Duodenal mucosa (tissue), 2 donors: ENCODE data around the gene TPGS2.

ENCODE experiments used
- H3K27ac ChIP-seq: one replicate; pipeline ENCODE4 v1.7.0; 2013; ENCODE audit warnings: low read depth, low read length
- H3K27me3 ChIP-seq, 2 donors: one replicate each; pipeline ENCODE4 v1.7.0; 2013; ENCODE audit warnings: low read length in 2 of 2, control low read depth in 1 of 2; ENCODE audit not compliant: insufficient read depth in 2 of 2, control insufficient read depth in 1 of 2
- H3K36me3 ChIP-seq, 2 donors: one replicate each; pipeline ENCODE4 v1.7.0; 2013; ENCODE audit warnings: low read length in 2 of 2, control low read depth in 1 of 2; ENCODE audit not compliant: insufficient read depth in 2 of 2, control insufficient read depth in 1 of 2
- H3K4me1 ChIP-seq, 2 donors: one replicate each; pipeline ENCODE4 v1.7.0; 2013; ENCODE audit warnings: low read length in 2 of 2, control low read depth in 1 of 2; ENCODE audit not compliant: insufficient read depth in 2 of 2, control insufficient read depth in 1 of 2
- H3K4me3 ChIP-seq, 2 donors: one replicate each; pipeline ENCODE4 v1.7.0; 2013; ENCODE audit warnings: low read length in 2 of 2, low read depth in 1 of 2
- H3K9ac ChIP-seq, 2 donors: one replicate each; pipeline ENCODE4 v1.7.0; 2013; ENCODE audit warnings: low read length in 2 of 2, low read depth in 1 of 2
- H3K9me3 ChIP-seq, 2 donors: one replicate each; pipeline ENCODE4 v1.7.0; 2013; ENCODE audit warnings: low read length in 2 of 2, control low read depth in 1 of 2; ENCODE audit not compliant: control insufficient read depth in 1 of 2

Gene TPGS2

DNA sequence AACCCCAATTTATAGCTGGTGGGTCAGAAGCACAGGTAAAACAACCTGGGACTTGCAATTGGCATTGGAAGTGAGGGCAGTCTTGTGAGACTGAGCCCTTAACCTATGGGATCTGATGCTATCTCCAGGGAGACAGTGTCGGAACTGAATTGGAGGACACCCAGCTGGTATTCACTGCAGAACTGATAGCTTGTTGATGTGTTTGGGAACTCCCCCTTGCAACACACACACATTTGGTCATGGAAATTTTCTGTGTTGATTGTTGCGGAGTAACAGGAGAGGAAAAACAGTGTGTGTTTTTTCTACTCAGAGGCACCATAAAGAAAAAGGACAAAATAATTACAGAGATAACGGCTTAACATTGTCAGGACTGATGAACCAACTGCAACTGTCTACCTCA, 16.1 kb downstream of the TPGS2 start:
- no peaks in the 10 kb centered on the region for H3K27me3 ChIP-seq
- no peak overlapping the region for H3K27ac ChIP-seq
- no peaks in the 10 kb centered on the region for H3K9me3 ChIP-seq
- H3K36me3 ChIP-seq, result peaks cover 4 to 34% of the 10 kb centered on the region in 2 donors
- no peak overlapping the region for H3K9ac ChIP-seq
- H3K4me1 ChIP-seq, result no peaks in the 10 kb centered on the region
- H3K4me3 ChIP-seq, result no peak overlapping the region

DNA sequence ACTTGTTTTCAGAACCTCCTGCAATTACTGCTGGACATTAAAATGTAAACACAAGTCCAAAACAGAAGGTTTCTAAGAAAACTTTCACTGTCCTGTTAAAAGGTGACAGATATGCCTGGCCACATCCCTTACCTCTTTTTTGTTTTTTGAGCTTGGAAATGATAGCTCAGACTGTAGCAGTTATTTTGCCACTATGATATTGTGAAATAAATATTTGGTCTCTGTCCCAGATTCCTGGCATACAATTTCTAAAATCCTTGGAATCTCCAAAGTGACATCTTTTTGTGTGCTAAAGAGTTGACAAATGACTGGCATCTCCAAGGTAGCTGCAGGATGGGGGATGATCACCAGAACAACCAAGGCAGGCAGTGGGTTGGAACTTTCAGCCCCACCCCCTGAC, 16.8 kb downstream of the TPGS2 start:
- Histone ChIP-seq H3K27ac (no peak overlapping the region), H3K4me1 (no peaks in the 10 kb centered on the region), H3K9ac (no peak overlapping the region), H3K36me3 (peaks cover 4 to 34% of the 10 kb centered on the region in 2 donors), H3K4me3 (no peak overlapping the region), H3K27me3 (no peaks in the 10 kb centered on the region), H3K9me3 (no peaks in the 10 kb centered on the region)

DNA sequence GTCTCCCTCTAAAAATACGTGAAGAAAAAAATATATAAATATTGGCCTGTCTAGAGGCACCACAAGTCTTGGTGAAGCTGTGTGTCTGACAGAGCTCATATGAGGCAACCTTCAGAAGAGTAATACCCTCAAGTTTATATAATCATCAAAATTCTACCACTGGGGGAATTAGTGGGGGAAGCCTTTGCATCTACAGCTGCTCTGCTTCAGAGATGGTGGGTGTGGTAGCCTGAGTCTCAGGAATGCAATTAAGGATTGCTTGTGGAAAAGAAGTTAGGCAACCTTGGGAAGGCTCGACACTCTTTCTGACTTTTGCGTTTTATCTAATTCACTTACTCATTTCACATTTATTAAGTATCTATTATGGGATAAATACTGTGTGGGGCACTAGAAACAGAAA, 17.4 kb downstream of the TPGS2 start:
- Histone ChIP-seq H3K9ac (no peak overlapping the region), H3K4me3 (no peak overlapping the region), H3K4me1 (no peaks in the 10 kb centered on the region), H3K27me3 (no peaks in the 10 kb centered on the region), H3K36me3 (peaks cover 4 to 34% of the 10 kb centered on the region in 2 donors), H3K27ac (no peak overlapping the region), H3K9me3 (no peaks in the 10 kb centered on the region)

DNA sequence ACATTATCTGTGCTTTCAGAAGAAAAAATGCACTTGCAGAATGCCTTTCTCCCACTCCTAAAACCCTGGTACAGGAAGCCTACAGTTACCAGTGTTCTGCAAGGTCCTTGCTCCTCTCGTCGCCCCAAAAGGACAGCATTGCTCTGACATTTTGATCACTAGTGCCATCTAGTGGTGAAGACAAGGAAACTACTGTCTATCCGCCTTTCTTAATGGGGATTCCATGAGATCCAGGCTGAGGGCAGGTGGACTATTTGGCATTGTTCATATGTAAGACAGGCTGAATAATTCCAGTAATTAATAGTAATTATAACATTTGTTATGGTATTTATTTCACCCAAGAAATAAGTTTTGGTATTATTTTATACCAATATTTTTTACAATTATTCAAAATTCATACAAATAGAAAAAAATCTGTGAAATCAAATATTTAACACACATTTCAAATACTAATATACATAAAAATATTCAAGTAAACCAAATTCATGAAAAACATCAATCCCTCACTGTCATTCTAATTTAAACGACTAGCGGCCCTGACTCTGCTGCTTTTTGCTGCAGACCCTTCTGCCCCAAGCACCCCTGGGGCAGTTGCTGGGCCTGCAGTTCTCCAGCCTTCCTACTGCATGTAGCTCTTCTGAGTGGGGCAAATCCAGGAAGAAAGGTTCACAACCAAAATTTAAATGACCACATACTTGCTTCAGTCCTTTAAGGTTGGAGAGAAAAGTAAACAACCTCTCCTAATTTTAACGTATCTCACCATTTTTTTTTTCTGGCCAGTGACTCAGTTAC, 19.0 kb downstream of the TPGS2 start:
- H3K9me3 ChIP-seq, result no peaks in the 10 kb centered on the region
- H3K36me3 ChIP-seq, result peaks cover 8 to 45% of the 10 kb centered on the region in 2 donors
- no peak overlapping the region for H3K27ac ChIP-seq
- H3K9ac ChIP-seq, result no peak overlapping the region
- no peak overlapping the region for H3K4me3 ChIP-seq
- no peaks in the 10 kb centered on the region for H3K4me1 ChIP-seq
- no peaks in the 10 kb centered on the region for H3K27me3 ChIP-seq

DNA sequence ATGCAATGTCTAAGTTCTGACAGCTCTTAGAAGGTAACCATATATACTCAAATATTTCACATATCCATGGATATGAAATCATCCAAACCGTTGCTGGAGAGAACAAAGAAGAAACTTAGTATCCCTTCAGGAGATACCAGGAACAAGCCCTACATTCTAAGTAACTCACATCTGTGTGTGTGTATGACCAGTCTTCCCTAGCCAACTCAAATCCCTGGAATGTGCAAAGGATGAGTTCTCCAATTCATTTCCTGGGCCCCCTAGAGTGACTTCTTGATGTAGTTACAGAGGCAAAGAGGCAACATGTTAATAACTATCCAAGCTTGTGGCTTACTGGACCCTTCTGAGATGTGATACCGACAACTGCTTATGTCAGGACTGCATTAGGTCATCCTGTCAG, 20.1 kb downstream of the TPGS2 start:
- Histone ChIP-seq H3K4me1 (no peaks in the 10 kb centered on the region), H3K9ac (no peak overlapping the region), H3K4me3 (no peak overlapping the region), H3K27ac (no peak overlapping the region), H3K36me3 (peaks cover 15 to 55% of the 10 kb centered on the region in 2 donors), H3K27me3 (no peaks in the 10 kb centered on the region), H3K9me3 (no peaks in the 10 kb centered on the region)

DNA sequence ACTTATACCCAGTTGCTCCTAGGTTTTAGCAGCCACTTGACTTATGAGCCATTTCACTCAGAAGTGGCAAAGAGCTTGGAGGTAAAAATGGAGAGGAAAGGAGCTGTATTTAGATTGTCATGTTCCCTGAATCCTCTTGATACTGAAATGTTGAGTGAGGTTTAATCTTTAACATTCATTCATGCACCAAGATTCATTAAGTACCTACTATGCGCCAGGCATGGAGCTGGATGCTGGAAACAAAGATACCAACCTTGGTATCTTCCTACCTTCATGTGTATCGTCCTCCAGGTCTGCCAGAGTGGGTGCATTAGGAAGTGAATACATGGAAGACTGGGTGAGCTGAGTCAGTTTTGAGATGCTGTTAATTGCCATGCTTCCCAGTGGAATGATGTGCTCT, 23.7 kb downstream of the TPGS2 start:
- H3K4me3 ChIP-seq, result no peak overlapping the region
- H3K9ac ChIP-seq, result no peak overlapping the region
- H3K27me3 ChIP-seq, result no peaks in the 10 kb centered on the region
- H3K9me3 ChIP-seq, result no peaks in the 10 kb centered on the region
- H3K36me3 ChIP-seq, result peaks cover 15 to 57% of the 10 kb centered on the region in 2 donors
- no peak overlapping the region for H3K27ac ChIP-seq
- no peaks in the 10 kb centered on the region for H3K4me1 ChIP-seq

DNA sequence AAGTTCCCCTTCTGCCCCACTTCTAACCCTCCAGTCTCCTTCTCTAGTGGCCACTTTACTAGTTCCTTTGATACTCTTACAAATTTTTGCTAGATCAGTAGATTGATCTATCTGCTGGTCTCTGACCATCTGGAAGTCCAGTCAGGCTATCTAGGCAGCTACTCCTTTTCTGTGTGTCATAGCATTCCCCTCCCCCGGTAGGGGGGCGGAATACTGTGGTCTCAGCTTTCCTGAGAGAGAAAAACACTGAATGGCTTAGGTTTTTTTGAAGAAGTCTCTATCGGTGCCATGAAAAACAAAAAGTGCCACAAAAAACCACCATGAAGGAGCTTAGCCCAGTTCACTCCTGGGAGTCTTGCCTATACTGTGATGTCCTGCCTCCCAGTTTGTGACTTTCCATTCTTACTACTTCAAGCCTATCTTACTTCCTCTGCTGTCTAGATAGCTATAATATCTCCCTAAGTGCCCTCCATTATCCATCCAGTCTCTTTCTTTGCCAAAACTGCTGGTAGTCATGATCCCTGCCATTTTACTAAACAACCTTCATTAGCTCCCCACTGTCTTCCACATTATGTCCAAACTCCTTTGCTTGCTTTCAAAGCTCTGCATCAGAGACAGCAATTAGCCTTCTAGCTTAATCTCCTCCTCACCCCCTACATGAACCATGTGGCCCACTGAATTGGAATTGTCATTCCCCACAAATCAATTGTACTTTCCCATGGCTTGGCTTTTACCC, 29.9 kb downstream of the TPGS2 start:
- Histone ChIP-seq H3K9ac (no peak overlapping the region), H3K27ac (no peak overlapping the region), H3K4me3 (no peak overlapping the region), H3K36me3 (peaks cover 15 to 79% of the 10 kb centered on the region in 2 donors), H3K27me3 (no peaks in the 10 kb centered on the region), H3K9me3 (no peaks in the 10 kb centered on the region), H3K4me1 (no peaks in the 10 kb centered on the region)

DNA sequence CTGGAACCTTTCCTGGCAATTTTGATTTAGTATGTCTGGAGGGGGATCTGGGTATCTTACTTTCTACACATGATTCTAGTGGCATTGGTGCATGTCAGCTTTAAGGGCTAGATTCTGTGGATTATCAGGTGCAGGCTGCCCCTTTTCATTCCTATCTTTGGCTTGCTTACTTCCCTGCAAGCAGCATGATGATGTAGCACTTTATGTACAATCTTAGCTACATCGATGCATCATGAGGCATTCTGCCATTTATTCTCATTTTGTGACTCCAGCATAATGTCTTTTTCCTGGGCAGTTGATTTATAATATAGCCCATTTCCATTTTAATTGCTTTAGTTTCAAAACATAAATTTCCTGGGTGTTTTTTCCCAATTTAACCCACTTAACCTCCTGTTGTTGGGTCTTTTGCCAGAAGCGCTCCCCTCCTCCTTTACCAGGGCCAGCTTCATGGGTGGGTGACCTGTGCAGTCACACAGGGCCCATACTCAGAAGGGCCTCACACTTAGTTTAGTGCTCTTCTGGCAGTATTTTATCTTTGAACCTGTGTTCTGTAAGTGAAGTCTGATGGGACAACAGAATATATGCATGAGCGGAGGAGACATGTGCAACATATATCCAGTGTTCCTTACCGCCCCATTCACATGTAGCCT, 36.0 kb downstream of the TPGS2 start:
- no peak overlapping the region for H3K9ac ChIP-seq
- no peaks in the 10 kb centered on the region for H3K4me1 ChIP-seq
- H3K27me3 ChIP-seq, result no peaks in the 10 kb centered on the region
- H3K27ac ChIP-seq, result no peak overlapping the region
- peaks cover 28 to 66% of the 10 kb centered on the region in 2 donors for H3K36me3 ChIP-seq
- H3K4me3 ChIP-seq, result no peak overlapping the region
- H3K9me3 ChIP-seq, result no peaks in the 10 kb centered on the region

DNA sequence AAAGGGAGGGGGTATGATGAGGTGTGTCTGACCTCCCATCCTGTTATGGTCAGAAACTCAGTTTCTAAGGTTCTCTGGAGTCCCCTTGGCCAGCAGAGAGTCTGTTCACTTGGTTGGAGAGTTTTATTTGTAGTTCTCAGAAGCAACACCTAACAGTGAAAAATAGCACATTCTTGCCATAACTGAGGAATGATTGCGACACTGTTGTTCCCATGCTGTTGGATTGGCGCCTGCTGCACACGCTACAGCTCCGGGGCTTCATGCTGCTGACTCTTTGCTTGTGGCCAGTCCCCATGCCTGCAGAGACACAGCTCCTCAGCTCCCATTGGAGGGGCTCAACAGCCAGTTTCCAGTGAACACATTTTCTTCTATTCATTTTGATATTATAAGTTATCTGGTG, 42.1 kb downstream of the TPGS2 start:
- H3K4me1 ChIP-seq, result no peaks in the 10 kb centered on the region
- peaks cover 14 to 24% of the 10 kb centered on the region in 2 donors for H3K36me3 ChIP-seq
- no peak overlapping the region for H3K4me3 ChIP-seq
- no peaks in the 10 kb centered on the region for H3K9me3 ChIP-seq
- no peak overlapping the region for H3K27ac ChIP-seq
- no peak overlapping the region for H3K9ac ChIP-seq
- H3K27me3 ChIP-seq, result no peaks in the 10 kb centered on the region

DNA sequence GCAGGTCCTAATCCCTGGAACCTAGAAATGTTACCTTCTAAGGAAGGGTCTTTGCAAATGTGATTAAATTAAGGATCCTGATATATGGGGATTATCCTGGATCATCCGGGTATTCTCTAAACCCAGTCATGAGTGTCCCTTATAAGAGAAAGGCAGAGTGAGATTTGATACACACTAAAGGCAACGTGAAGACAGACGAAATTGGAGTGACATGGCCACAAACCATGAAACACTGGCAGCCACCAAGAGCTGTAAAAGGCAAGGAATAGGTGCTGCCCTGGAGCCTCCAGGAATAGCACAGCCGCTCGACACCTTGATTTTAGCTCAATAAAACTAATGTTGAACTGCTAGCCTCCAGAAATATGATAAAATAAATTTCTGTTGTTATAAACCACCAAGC, 45.0 kb downstream of the TPGS2 start:
- H3K27me3 ChIP-seq, result no peaks in the 10 kb centered on the region
- H3K27ac ChIP-seq, result no peak overlapping the region
- no peak overlapping the region for H3K4me3 ChIP-seq
- no peaks in the 10 kb centered on the region for H3K4me1 ChIP-seq
- H3K9me3 ChIP-seq, result no peaks in the 10 kb centered on the region
- H3K9ac ChIP-seq, result no peak overlapping the region
- peaks cover 6 to 9% of the 10 kb centered on the region in 2 donors for H3K36me3 ChIP-seq
